Activated CD8-positive, alpha-beta memory T cell treated with anti-CD3 and anti-CD28 coated beads, Interleukin-2, amount 50 U/mL, for 1 hour (primary cell): ENCODE data around the gene PKDREJ.
"Not testable (repeated sequence)": the region's sequence is repeated elsewhere in the genome, so short reads cannot be mapped to it uniquely, and the experiment has no call there.

ENCODE experiments used
- DNase-seq: peaks from one replicate; pipeline ENCODE4 v3.0.0-alpha.2; 2020; ENCODE audit errors: extremely low read depth

Gene PKDREJ

GRCh38 chr22:46288846-46289243, 25.7 kb upstream of the PKDREJ start:
- no peak for DNase-seq

DNA sequence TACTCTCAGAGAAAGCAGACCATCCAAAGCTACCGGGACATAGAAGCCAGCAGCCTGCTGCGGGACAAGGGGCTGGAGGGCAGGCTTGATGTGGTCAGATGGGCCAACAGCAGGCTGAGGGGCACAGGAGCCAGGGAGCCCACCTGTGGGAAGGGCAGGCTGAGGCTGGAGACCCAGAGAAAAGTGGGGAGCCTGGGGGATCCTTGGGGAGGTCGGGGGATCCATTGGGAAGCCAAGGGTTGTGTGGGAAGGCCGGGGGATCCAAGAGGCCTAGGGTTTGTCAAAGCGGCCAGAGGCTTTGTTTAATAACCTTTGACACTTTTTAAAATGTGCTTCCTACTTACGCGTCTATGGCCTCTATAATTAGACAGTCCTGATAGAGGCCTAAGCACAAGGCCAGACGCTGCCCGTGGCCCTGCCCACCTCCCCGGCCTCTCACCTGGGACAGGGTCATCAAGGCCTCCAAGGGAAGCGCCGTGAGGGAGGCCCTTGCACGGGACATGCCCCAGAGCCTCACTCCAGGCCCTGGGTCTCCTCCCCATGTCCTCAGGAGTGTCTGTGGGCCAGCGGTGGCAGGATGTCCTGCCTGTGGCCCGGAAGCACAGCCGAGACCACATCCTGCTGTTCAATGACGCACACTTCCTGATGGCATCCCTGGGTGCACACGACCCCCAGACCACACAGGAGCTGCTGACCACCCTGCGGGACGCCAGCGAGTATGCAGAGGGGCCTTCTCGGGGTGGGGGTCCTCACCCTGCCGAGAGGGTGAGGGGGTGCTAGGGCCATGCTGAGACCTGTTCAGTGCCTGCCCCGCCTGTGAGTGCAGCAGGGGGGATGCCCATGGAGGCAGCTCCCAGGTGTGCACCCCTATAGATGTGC, 25.0 kb upstream of the PKDREJ start:
- no peak for DNase-seq

DNA sequence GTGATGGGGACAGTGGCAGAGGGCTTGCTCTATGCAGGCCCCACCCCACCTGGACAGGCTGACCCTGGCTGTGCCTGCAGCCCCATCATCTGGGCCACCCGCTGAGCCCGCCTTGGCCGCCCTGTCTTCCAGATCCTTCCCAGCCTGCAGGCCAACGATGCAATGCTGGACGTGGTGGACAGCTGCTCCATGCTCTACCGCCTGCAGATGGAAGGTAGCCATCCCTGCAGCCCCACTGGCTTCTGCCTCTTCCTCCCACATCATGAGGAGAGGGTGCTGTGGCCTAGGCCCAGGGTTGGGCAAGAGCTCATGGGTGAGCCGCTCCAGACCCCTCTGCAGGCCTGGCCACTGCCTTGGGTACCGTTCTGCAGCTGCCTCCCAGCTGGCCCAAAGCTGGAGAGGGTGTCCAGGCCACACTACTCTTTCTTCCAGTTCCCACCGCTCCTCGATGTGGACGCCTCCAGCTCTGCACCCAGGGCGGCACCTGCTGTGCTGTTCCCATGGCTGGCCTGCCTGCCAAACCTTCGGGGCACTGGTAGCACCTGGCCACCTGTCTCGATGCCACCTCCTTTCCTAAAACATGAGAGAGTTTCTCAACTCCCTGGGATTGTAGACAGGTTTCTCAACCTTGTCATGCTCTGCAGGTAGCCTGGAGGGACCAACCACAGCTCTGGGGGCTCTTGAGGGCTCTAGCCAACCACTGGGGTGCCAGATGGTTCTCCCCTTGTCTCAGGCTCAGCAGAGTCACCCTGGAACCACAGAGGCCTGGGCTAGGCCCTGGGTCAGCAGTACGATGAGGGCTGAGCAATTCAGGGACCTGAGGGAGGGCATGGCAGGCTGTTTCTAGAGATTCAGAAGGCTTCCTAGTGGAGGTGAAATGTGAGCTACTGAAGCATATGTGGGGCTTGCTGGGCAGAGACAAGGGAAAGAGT, 24.1 kb upstream of the PKDREJ start:
- DNase-seq: no peak

GRCh38 chr22:46286006-46286405, 22.9 kb upstream of the PKDREJ start:
- DNase-seq: no peak

DNA sequence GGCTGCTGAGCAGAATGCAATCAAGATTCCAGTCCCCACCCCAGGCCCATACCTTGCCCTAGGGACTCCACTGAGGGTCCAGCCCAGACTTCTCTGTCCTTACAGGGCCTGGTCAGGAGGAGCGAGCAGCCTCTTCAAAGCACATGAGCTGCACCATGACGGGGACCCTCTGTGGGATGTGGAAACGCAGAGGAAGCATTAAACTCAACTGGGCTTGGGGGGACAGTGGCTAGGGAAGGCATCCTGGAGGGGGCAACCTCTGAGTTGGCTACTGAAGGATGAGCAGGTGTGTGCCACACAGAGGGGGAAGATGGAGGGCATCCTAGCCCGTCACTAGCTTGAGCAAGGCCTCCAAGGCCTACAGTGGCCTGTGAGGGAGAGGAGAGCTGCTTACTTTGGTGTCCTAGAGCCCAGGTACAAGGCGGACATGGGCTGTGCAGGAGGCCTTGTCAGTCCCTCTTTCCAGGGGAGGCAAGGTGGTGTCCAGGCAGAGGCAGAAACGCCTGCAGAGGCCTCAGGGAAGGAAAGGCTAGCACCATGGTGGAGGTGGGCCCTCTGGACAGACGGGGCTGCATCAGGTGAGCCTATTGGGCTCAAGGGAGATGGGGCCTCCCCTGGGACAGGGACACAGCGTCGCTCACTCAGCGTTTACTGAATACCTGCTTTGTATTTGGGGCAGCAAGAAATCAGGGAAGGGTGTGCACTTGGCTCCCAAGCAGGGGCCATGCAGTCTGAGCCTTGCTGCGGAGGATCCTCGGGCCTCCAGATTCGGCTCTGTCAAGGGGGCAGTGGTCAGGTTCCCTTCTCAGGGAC, 18.9 kb upstream of the PKDREJ start:
- no peak for DNase-seq

GRCh38 chr22:46280999-46281623, 18.0 kb upstream of the PKDREJ start:
- no peak for DNase-seq

DNA sequence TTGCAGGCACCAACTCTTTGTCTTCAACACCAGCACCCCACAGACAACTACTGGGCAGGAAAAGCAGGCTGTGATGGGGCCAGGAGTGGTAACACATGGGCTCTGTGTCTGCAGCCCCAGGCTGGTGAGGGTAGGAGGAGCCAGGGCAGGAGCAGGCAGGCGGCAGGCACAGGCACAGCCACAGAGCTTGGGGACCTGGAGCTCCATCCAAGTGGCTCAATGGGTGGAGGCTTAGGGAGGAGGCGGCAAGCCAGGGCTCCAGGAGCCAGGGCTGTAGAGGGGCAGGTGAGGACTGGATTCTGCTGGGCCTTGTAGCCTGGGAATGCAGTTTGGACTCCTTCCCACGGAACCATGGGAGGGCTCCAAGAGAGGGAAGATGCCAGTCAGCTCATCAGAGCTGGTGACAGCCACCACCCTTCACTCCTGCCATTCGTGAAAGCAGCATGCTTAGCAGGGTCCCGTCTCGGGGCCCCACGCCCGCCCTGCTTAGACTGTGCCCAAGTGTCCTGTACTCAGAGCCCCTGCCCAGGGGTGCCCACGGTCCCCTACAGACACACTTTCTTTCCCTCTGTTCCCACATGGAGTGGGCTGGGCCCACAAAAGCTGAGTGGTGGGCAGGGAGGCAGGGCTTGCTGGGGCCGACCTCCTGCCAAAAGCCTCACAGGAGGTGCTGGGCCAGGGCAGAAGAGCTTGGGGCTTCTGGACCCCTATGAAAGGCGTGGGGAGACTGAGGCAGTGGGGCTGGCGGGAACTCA, 17.1 kb upstream of the PKDREJ start:
- no peak for DNase-seq

DNA sequence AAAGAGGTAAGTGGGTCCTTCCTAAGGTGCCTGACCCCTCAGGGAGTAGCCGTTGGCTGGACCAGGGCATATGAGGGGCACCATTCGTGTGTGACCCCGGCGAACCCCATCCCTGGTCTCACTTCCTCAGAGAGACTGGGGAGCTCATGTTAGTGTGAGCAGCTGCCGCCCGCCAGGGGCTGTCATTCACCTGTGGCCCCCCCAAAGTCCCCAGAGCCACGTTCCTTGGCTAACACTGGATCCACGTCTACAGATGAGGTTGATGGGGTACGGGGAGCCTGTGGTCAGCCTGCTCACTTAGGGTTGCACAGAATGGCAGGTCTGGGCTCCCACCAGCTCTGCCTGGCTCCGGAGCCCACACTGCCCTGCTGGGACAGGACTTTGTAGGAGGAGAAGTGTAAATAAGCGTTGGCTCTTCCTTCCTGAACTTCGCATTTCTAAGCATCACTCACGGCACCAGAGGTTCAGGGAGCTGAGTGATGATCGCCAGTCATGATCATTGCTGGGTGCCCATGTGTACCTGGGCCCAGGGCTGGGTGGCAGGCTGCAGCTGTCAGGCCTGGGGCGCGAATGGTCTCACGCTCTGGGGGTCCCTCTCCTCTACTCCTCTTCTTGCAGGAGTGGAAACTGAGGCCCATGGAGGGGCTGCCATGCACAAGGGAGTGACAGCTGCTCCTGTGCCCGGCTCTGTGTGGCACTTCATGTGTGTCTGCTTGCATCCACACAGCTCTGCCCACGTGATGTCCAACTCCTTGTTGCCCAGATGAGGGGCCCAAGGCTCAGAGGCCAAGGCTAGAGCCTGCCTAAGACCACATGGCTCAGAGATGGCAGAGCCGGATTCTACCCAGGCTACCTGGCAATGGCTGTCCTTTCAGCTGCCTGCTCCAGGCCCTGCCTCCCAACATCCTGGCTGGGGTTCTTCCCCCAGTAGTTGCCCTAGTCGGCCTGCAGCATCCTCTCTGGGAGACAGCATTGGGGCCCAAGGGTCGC, 15.8 kb upstream of the PKDREJ start:
- no peak for DNase-seq

GRCh38 chr22:46276563-46276962, 13.4 kb upstream of the PKDREJ start:
- no peak for DNase-seq

DNA sequence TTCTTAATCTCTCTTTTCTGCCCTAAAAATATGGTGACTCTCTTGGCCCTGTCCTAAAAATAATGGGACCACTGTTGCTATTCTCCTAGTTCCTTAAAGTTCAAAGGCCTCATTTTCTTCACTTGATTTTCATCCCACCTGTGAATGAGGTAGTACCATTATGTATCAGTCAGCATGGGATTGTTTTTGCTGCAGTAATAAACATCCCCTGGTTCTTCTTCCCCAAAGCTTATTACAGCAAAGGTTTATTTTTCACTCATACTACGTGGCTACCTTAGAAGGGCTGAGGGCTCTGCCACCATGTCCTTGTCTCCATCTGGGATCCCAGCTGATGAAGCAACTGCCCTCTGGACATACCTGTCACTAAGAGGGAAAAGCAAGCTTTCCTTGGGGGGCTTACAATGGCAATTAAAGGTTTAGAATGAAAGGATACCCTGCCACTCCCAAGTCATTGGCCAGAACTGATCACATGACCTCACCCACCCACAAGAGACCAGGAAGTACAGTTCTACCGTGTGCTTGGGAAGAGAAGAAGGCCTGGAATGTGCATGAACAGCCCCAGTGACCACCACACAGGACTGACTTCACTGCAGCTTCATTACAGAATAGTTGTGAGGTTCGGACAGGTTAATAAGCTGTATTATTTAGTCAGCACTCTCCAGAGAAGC, 12.4 kb upstream of the PKDREJ start:
- DNase-seq: no peak

- no peak for DNase-seq
Observed at GRCh38 chr22:46274381-46274780, 11.2 kb upstream of the PKDREJ start.

DNA sequence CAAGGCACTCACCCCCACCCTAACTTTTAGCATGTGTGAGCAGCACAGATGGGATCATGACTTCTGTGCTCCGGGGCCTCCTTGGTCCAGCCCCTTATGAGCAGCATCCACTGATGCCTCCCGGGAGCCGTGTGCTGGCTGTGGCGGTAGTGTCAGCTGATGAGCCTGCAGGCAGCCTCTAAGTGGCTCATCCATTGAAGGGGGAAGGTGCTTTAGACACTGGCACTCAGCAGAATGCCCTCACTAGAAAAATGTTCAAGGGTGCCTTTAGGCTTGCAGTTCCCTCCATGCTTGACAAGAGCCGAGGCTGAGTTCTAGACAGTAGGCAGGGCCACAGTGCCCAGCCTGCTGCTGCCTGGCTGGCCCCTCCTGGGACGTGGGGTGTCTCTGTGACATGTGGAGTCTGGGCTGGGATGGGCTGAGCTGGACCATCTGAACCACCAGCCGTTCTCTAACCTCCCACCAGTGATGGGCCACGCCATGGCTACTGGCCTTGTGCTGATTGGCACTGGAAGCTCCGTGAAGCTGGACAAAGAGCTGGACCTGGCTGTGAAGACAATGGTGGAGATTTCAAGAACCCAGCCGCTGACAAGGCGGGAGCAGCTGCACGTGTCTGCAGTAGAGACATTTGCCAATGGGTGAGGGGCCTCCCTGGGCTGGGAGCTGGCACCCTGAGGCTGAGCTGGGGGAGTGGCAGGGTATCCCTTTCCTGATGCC, 10.4 kb upstream of the PKDREJ start:
- no peak for DNase-seq

DNA sequence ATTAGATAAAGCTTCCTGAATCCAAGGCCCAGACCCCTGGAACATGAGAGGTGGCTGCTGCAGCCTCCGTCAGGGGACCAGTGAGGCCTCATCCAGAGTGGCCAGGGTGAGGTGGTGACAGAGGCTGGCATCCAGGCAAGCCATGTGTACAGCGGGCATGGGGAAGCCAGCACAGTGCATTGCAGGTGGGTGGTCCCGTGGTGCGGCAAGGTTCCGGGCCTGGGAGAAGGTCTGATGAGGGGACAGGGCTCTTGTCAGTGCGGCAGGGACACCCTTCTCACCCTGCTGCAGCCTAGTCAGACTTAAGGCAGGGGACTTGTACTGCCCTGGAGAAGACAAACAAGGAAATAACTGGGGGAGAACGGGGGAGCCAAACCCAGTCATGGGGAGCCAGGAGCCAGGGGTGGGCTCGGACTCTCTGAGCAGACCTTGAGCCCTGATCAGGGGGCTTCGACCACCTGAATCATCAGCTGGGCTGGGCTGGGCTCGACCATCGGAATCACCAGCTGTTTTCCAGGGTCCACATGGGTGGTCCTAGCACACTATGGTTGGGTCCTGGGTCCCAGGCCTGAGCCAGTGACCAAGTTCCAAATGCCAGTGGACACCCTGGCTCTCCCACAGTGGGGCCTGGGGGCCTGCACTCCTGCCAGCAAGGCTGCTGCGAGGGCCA, 9.8 kb upstream of the PKDREJ start:
- DNase-seq: no peak

DNA sequence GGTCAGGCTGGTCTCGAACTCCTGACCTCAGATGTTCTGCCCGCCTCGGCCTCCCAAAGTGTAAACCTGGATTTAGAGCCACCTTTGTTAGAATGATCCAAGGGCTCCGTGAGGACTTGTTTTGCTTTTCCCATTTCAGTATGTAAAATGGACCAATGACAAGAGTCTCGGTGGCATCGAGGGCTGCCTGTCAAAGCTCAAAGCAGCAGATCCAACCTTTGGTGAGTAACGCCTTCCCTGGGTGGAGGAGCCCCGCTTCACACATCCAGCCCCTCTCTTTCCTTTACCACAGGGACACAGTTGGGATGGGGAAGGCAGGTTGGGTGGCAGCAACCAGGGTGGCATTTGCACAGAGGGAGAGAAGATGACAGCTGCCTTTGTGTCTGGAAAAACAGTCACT, 9.1 kb upstream of the PKDREJ start:
- DNase-seq: no peak

- no peak for DNase-seq
Observed at GRCh38 chr22:46269564-46269963, 6.4 kb upstream of the PKDREJ start.

DNA sequence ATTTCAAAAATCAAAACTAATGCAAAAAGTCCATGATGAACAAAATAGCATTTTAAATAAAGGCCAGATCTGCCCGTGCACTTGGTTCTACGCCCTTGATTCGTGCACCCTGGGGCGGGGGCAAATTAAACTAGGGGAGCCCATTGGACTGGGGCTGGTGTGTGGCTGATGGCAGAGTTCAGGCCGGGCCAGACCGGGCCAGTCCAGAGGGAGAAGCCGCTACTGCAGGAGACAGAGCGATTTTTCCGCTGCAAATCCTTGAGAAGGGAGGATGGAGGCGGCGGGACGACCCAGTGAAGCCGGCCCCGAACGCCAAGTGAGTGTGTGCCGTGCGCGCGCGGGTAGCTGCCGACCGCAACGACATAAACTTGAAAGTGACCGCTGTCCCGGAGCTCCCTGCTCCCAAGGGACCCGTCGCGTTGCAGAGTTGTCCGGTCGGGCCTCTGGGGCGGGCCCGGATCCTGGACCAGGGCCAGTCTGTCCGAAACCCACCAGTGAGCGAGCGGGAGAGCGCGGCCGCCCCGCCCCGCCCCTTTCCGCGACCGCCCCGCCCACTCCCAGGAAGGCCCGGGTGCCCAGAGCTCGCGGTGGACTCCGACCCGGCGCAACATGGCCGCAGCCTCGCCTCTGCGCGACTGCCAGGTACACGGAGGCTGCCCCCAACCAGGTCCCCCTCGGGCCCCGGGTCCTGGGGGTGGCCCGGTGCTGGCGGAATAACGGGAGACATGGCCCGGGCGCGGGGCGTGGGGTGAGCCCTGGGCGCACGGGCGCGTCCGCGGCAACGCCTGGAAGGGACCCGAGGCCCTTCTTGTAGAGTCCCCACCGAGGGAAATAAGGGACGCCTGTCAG, 4.5 kb upstream of the PKDREJ start, which contains the start of gene TTC38:
TTC38 (plus strand) TSS at position 578 of the 849 bp plus-strand sequence; CDS start at position 610, 32 bp downstream.
- no peak for DNase-seq

DNA sequence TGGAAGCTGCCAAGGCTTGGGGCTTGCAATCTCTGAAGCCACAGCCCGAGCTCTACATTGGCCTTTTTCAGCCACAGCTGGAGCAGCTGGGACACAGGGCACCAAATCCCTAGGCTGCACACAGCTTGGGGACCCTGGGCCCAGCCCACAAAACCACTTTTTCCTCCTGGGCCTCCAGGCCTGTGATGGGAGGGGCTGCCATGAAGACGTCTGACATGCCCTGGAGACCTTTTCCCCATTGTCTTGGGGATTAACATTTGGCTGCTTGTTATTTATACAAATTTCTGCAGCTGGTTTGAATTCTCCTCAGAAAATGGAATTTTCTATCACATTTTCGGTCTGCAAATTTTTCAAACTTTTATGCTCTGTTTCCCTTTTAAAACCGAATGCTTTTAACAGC, 2.5 kb upstream of the PKDREJ start:
- not testable (repeated sequence) for DNase-seq
